ENCODE measurements around the gene MARCHF10.

The MARCHF10 gene

DNA sequence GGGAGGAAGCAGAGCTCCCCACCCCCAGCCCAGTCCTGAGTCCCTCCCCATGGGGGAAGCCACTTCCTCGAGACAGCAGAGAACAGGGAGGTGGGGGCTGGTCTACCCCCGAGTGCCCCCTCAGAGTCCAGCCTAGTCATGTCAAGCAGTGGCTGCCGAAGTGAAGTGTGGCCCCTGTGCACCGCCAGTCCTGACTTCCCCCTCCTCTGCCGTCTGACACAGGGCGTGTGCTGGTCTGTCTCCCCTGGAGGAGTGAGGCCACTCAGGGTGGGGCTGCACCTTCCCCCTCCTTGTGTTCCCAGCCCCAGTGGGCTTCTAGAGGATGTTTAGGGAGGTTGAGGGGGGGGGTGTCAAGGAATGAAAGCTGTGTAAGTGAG is 133.8 kb downstream of the MARCHF10 start:
- no peak for DNase-seq

DNA sequence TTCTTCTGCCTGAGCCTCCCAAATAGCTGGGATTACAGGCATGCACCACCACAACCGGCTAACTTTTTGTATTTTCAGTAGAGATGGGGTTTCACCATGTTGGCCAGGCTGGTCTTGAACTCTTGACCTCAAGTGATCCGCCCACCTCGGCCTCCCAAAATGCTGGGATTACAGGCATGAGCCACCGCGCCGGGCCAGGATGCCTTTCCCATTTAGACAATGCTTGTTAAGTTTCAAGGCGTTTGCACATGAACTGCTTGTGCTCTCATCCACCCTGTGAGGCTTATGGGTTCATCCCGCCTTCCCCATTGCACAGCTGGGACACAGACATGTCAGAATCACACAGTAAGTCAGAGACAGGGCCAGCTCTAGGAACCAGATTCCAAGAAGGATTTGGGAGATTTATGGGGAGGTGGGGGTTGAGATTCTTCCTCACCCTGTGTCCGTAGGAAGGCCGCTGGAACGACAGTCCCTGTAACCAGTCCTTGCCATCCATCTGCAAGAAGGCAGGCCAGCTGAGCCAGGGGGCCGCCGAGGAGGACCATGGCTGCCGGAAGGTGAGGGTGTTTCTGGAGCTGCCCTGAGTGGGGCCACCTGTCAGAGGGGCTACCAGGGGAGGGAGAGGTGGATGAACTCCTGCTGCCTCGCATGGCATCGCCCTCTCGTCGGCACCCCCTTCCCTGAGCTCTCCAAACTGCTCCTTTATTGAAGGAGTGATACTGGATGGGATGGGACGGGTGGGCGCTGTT is 134.3 kb downstream of the MARCHF10 start:
- no peak for DNase-seq

DNA sequence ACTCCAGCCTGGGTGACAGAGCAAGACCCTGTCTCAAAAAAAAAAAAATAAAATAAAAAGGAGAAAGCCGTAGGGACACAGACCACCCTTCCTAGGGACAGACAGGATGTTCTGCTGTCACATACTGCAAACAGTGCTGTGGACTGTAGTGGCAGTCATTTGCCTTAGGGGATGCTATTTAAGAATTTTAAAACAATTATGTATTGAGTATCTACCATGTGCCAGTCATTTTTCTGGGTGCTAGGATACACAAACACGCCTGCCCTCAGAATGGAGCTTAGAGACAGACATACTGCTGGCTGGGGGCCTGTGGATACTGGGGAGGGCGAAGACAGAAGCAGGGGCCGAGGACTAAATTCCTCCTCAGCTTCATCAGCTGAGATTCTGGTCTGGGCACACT is 135.2 kb downstream of the MARCHF10 start:
- no peak for DNase-seq

DNA sequence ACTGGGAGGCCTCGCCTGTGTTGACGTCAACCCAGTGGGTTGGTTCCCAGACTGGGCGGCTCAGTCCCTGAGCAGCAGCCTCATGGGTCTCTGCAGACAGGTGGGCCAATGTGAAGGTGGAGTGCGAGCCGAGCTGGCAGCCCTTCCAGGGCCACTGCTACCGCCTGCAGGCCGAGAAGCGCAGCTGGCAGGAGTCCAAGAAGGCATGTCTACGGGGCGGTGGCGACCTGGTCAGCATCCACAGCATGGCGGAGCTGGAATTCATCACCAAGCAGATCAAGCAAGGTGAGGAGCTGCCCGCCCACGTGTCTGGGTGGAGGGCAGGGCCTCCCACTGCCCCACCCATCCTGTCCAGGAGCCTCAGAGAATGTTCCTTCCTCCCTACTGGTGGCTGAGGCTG is 136.6 kb downstream of the MARCHF10 start:
- DNase-seq: no peak

DNA sequence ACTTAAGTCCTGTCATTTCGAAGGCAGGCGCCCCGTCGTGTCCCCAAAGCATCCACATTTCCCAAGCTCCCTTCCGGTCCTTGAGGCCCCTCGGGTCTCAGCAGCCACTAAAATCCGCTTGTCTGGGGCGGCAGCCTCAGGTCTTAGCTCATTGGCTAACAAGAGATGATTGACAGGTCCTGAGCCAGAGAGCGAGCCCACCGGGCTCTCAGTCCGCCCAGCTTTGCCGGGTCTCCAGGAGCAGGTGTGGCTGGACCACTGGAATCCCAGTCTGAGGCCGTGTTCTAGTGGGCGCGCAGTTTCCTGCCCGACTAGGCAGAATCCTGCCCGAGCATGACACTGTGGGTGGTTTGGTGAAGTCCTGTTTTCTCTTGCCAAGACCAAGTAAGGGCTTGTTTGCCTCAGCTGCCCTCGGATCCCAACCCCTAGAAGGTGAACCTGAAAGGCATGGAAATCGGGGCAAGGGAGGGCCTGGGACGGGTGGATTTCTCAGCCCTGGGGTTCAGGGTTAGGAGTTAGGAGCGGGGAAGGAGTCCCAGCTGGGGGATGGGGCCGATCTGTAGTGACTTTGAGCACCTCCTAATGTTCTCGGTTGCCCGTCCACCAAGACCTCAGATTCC is 137.8 kb downstream of the MARCHF10 start:
- DNase-seq: no peak

DNA sequence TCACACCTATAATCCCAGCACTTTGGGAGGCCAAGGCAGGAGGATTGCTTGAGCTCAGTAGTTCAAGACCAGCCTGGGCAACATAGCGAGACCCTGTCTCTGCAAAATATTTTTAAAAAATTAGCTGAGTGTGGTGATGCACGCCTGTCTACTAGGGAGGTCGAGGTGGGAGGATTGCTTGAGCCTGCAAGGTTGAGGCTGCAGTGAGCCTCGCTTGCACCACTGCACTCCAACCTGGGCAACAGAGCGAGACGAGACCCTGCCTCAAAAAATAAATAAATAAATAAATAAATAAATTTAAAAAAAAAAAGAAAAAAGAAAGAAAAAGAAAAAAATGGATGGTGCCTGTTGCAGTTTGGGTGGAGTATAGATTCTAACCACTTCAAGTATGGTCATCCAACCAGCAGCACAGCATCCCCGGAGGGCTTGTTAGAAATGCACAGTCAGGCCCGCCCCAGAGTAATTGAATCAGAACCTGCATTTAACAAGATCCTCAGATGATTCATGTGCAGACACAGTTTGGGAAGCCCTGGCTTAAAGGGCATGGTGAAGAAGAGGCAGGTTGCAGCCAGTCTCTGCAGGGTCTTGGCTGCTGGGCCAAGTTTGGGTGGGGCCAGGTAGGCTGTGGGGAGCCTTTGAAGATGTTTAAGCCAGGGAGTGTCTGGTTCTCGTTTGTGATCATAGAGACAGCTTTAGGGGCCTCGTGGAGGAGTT is 139.9 kb downstream of the MARCHF10 start:
- DNase-seq: no peak

DNA sequence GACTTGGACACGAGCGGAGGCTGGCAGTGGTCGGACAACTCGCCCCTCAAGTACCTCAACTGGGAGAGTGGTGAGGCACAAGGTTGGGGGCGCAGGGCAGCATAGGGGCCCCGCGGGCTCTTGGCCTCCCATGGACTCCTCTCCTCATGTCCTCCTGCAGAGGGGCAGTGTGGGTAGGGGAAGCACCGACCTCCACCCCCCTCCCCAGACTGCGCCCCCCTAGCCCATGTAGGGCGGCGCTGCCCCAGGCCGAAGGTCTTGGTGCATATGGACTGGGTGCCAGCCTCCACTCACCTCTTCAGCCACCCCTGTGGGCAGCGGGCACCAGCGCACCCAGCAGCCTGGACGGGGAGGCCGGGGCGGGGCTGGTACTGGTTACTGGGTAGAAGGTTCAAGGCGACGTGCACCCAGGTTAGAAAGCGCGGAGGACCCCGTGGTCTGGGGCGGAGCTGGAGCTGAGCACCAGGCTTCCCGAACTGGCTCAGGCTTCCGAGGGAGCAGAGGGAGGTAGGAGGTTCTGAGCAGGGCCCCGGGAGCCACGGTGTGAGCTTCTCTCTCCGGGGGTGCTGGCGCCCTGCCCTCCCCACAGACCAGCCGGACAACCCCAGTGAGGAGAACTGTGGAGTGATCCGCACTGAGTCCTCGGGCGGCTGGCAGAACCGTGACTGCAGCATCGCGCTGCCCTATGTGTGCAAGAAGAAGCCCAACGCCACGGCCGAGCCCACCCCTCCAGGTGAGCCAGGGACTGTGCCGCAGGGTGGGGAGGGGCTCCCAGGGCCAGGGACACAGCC is 141.1 kb downstream of the MARCHF10 start:
- no peak for DNase-seq

DNA sequence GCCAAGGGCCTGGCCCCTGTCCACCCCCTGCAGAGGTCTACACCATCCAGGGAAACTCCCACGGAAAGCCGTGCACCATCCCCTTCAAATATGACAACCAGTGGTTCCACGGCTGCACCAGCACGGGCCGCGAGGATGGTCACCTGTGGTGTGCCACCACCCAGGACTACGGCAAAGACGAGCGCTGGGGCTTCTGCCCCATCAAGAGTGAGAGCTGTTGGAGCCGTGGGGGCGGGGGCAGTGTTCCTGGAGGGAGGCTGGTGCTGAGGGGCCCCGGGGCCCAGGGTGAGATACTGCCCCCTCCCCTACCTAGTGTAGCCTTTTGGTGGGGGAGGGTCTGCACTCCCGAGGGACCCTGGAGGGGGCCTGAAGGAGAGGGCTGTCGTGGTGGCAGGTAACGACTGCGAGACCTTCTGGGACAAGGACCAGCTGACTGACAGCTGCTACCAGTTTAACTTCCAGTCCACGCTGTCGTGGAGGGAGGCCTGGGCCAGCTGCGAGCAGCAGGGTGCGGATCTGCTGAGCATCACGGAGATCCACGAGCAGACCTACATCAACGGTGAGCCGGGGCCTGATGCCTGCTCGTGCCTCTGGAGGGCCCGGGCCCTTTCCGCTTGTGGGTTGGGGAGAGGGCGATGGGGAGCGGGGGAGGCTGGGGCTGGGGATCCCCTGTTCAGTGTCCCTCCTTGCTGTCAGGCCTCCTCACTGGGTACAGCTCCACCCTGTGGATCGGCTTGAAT is 141.9 kb downstream of the MARCHF10 start:
- no peak for DNase-seq

DNA sequence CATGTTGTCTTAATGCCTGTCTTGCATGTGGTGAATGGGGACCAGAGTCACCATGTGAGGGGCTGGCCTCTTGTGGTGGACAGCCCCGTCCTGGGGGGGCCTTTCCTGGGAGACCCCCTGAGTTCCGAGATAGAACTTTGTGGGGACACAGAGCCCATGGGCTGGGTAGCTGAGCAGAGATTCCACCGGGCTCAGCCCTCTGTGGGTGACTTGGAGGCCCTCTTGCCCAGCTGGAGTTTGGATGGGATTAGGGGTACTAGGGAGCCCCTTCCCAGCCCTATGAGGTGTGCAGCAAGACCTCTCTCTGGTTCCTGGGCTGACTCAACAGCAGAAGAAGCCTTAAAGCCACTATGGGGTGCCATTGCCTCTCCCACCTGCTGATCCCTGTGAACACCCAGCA is 142.5 kb downstream of the MARCHF10 start:
- DNase-seq: no peak

DNA sequence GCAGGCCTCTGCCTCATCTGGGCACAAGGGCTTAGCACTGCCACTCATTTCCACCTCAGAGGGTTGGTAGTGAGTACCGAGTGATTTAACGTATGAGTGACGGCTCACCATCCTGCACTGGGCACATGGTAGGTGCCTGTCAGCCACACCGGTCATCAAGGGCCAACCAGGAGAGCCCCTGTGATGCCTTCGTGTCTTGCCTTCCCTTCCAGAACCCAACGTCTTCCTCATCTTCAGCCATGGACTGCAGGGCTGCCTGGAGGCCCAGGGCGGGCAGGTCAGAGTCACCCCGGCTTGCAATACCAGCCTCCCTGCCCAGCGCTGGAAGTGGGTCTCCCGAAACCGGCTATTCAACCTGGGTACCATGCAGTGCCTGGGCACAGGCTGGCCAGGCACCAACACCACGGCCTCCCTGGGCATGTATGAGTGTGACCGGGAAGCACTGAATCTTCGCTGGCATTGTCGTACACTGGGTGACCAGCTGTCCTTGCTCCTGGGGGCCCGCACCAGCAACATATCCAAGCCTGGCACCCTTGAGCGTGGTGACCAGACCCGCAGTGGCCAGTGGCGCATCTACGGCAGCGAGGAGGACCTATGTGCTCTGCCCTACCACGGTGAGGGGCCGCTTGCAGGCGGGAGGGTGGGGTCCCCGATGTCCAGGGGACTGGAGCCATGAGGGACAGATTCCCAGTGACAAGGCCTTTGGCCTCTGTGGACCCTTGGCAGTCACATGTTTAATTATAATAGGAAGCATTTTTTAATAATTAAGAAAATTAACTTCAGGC is 143.6 kb downstream of the MARCHF10 start:
- no peak for DNase-seq

DNA sequence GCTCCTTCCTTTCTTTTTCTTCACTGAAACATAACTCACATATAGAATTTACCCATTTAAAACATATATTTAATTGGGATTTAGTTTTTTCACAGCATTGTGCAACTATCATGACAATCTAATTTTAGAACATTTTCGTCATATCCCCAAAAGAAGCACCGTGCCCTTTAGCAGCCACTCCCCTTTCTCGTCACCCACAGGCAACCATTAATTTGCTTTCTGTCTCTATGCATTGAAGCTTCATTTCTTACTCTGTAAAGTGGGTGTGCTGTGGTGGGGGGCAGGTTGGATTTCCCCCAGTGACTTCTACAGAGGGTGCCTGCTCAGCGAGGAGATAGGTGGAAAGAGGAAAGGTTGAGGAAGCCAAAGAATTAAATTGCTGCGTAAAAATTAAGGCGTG is 144.8 kb downstream of the MARCHF10 start:
- no peak for DNase-seq

DNA sequence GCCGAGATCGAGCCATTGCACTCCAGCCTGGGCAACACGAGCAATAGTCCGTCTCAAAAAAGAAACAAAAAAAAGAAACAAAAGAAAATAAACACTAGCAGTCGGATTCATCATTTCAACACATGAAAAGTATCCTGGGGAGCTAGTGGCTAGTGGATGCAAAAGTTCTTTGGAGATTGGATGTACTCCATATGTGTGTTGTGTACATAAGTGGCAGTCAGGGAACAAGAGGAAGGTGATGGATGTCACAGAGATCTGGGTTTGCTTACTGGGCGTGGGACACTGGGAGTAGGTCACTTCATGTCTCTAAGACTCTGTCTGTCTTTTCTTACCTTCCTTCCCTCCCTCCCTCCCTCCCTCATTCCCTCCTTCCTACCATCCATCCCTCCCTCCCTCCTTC is 145.3 kb downstream of the MARCHF10 start:
- DNase-seq: no peak

DNA sequence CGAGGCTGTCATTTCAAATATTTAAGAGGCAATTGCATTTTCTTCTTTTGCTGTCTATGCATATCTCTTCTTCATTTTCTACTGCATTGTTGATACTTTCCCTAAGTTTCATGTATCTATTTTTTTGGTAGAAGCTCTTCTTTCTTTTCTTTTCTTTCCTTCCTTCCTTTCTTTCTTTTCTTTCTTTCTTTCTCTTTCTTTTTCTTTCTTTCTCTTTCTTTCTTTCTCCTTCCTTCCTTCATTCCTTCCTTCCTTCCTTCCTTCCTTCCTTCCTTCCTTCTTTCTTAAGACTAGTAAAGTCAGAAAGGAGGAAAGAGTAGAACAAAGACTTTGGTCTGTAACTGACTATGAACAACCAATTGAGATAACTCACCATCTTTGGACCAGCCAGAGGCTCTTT is 146.8 kb downstream of the MARCHF10 start:
- no peak for DNase-seq

DNA sequence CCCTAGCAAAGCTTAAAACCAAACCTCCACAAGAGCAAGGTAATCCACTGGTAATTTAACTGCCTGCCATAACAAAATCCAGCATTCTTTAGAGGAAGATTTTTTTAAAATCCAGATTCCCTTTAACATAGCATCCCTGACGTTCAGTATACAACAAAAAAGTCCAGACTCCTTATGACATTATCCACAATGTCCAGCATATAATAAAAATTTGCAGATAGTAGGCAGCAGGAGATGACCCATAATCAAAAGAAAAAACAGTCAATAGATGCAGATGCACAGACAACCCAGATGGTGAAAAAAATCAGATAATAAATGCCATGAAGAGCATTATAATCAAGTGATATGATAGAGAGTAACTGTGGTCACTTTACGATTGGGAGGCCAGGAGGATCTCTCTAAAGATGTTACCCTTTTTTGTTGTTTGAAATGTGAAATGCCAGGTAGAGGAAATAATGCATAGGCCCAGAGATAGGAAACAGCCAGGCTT is 147.4 kb downstream of the MARCHF10 start:
- DNase-seq: no peak

DNA sequence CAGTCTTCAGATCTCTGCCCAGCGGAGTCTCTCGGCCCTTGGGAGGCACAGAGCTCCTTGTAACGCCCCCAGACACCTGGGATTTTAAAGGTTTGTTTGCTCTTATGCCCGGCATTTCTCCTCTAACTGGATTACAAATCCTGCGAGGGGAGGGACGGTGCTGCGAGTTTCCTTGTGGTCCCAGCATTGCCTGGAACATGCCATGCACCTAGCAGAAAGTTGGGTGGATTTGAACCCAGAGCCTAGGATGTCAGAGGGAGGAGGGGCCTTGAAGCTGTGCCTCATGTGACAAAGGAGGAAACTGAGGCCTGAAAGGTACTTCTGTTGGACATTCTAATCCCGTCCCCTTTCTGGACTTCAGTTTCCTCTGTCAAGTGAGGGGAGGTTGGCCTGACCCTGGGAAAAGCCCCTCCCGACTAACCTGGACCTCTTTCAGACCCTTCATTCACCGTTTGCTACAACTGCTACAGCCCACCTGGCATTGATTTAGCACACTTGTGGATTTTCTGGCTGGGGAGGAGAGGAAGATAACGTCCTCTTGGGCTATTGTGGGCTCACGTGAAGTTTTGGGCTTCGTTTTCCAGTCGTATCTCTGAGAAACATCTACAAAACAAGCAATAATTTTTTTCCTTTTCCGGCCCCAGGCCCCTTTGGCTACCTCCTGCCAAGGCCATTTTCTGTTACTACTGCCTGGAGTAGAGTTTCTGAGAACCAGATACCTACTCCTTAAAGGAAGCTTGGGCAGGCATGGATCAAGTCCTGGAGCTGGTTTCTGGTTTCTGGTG is 149.8 kb downstream of the MARCHF10 start:
- no peak for DNase-seq

DNA sequence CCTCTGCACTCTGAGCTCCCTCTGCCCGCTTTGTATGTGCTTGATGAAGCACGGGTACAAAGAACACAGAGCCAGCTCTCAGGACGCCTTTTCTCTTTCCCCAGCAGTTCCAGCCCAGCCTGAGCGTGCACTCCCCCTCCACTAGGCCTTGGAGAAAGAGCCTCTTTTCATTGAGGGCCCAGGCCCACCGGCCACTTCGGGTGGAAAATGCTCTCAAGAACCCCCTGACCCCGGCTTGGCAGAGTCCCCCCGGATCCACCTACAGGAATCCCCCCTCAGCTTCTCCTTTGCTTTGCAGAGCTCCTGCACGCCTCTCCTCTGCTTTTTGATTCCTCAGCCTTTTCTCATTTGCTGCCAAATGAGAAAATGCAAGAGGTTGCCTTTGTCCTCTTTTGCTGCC is 150.4 kb downstream of the MARCHF10 start:
- no peak for DNase-seq

DNA sequence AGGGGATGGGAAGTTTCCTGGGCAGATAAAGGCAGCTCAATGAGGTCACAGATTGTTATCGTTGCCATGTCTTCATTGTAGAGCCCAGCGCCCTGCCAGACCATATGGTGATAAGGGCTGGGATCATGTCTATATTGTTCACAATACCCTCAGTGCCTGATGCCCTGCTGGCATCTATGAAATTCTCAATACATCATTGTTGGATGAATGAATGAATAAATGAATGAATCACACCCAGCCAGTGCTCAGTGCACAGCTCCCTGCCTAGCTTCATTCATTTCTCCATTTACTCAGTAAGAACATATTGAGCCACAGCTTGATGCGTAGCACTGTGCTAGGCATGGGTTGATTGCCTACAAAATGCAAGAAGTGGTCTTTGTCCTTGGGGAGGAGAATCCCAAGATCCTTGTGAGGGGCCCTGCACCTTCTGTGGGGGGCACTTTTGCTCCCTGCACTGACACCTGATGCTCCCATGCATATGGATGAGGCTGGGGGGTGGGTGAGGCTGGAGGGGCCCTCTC is 150.9 kb downstream of the MARCHF10 start:
- no peak for DNase-seq

DNA sequence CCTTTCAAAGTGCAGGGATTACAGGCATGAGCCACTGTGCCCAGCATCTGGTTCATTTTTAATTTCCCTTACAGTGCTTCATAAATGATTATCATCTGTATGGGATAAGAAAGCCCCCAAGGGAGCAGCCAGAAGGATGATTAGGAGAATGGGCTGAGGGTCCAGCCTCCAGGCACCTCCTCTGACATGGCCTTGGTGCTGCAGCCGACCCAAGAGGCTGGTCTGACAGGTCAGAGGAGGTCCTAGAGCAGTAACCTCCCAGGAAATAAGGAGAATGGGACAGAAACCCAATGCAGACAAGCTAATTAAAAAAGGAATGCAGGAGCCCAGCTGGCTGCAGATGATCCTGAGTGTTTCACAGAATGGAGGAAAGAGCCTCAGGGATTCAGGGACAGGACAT is 151.7 kb downstream of the MARCHF10 start:
- no peak for DNase-seq

DNA sequence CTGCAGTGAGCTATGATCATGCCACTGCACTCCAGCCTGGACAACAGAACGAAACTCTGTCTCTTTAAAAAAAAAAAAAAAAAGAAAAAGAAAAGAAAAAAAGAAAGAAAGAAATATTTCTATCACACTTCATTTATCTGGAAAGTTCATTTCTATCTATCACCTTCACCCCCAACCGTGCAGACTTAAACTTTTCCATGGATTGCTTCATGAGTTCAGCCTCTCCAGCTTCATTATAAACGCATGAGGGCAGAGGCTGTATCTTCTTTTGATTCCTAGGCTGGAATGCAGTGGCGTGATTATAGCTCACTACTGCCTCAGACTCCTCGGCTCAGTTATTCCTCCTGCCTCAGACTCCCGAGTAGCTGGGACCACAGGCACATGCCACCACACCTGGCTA is 152.5 kb downstream of the MARCHF10 start:
- no peak for DNase-seq

Data from activated naive CD4-positive, alpha-beta T cell (primary cell).